IMR-90 (cell line): ENCODE results near the gene AGAP1. TPM values are rescaled to one million over a fixed set of nuclear protein-coding genes. Genes with fewer than 3 reads are reported as not detected.

ENCODE experiments used
- ATAC-seq: fragments of 200-7000 bp; cut with Tn5 transposase; 2 replicates; pipeline ENCODE4 v1.9.1; 2020; ENCODE audit warnings: low read depth, mild to moderate bottlenecking, moderate library complexity
- BruUV-seq: library from RNA; stranded (reverse); fragments of 400-500 nt; replicated peaks from 2 replicates; lab custom pipeline; 2021; lab: Mats Ljungman, UMichigan
- CTCF ChIA-PET: fragments of 300-600 bp; formaldehyde crosslinking; extraction: SDS; loops from one replicate; lab custom pipeline; 2021; ENCODE audit warnings: antibody characterized with exemption; lab: Yijun Ruan, JAX
- POLR2A ChIA-PET: fragments of 300-600 bp; sonication (Branson Sonifier 250); formaldehyde crosslinking; loops from one replicate; lab custom pipeline; 2022; ENCODE audit warnings: antibody characterized with exemption; ENCODE audit not compliant: unreplicated experiment; lab: Charles Lee
- DNase-seq: peaks from one replicate; pipeline ENCODE4 v3.0.0; 2013
- H2AFZ ChIP-seq: replicated peaks from 2 replicates; pipeline ENCODE3; 2013; ENCODE audit warnings: low read length, mild to moderate bottlenecking; ENCODE audit not compliant: poor library complexity
- H2AK5ac ChIP-seq: 2 replicates; pipeline ENCODE4 v1.6.1; 2013; ENCODE audit warnings: low read depth, low read length, inconsistent platforms
- H2AK9ac ChIP-seq: replicated peaks from 2 replicates; pipeline ENCODE3; 2013; ENCODE audit warnings: mild to moderate bottlenecking, low read depth, low read length, moderate library complexity; ENCODE audit not compliant: poor library complexity
- H2BK120ac ChIP-seq: 2 replicates; pipeline ENCODE4 v1.6.1; 2013; ENCODE audit warnings: low read depth, low read length, inconsistent platforms
- H2BK15ac ChIP-seq: 3 replicates; pipeline ENCODE4 v1.6.1; 2013; ENCODE audit warnings: low read depth, low read length, inconsistent platforms
- H2BK20ac ChIP-seq: 2 replicates; pipeline ENCODE4 v1.6.1; 2013; ENCODE audit warnings: low read depth, mild to moderate bottlenecking, inconsistent platforms, low read length, moderate library complexity
- H2BK5ac ChIP-seq: 2 replicates; pipeline ENCODE4 v1.6.1; 2013; ENCODE audit warnings: mild to moderate bottlenecking, low read depth, low read length, inconsistent platforms; ENCODE audit not compliant: poor library complexity, severe bottlenecking
- H3K14ac ChIP-seq: replicated peaks from 2 replicates; pipeline ENCODE4 v1.6.1; 2013; ENCODE audit warnings: low read depth, low read length, inconsistent platforms
- H3K18ac ChIP-seq: 2 replicates; pipeline ENCODE4 v1.6.1; 2013; ENCODE audit warnings: low read depth, low read length, control low read depth
- H3K23ac ChIP-seq: 2 replicates; pipeline ENCODE4 v1.6.1; 2013; ENCODE audit warnings: low read depth, low read length, inconsistent platforms
- H3K27ac ChIP-seq: 2 replicates; pipeline ENCODE4 v1.5.1; 2013; ENCODE audit warnings: mild to moderate bottlenecking, control low read depth, low read length; ENCODE audit not compliant: insufficient read depth
- H3K27me3 ChIP-seq: 2 replicates; pipeline ENCODE4 v1.6.1; 2013; ENCODE audit warnings: low read length; ENCODE audit not compliant: control insufficient read depth, insufficient read depth
- H3K36me3 ChIP-seq: 2 replicates; pipeline ENCODE4 v1.6.1; 2013; ENCODE audit warnings: low read length, mixed read lengths; ENCODE audit not compliant: control insufficient read depth, insufficient read depth
- H3K4ac ChIP-seq: 2 replicates; pipeline ENCODE4 v1.6.1; 2013; ENCODE audit warnings: low read depth, low read length, inconsistent platforms
- H3K4me1 ChIP-seq: 2 replicates; pipeline ENCODE4 v1.6.1; 2013; ENCODE audit warnings: low read length, mixed read lengths; ENCODE audit not compliant: control insufficient read depth, insufficient read depth
- H3K4me2 ChIP-seq: 2 replicates; pipeline ENCODE4 v1.6.1; 2013; ENCODE audit warnings: low read depth, mild to moderate bottlenecking, control low read depth, low read length, moderate library complexity
- H3K4me3 ChIP-seq: 2 replicates; pipeline ENCODE4 v1.5.1; 2013; ENCODE audit warnings: low read depth, mild to moderate bottlenecking, control low read depth, low read length, moderate library complexity; ENCODE audit not compliant: insufficient read depth
- H3K56ac ChIP-seq: 2 replicates; pipeline ENCODE4 v1.6.1; 2013; ENCODE audit warnings: low read length, inconsistent platforms; ENCODE audit not compliant: insufficient read depth; ENCODE audit errors: extremely low read depth
- H3K79me1 ChIP-seq, 2 experiments: 2 replicates each; pipeline ENCODE4 v1.6.1; 2013; ENCODE audit warnings: low read length in 2 of 2, inconsistent platforms in 1 of 2, low read depth in 1 of 2
- H3K9ac ChIP-seq: 2 replicates; pipeline ENCODE4 v1.6.1; 2013; ENCODE audit warnings: low read depth, low read length, control low read depth
- H3K9me1 ChIP-seq: 2 replicates; pipeline ENCODE4 v1.6.1; 2013; ENCODE audit warnings: low read length, inconsistent platforms; ENCODE audit not compliant: insufficient read depth
- H3K9me3 ChIP-seq: 2 replicates; pipeline ENCODE4 v1.6.1; 2013; ENCODE audit warnings: low read length; ENCODE audit not compliant: control insufficient read depth, insufficient read depth
- H4K20me1 ChIP-seq: 2 replicates; pipeline ENCODE4 v1.6.1; 2013; ENCODE audit warnings: low read length, inconsistent platforms; ENCODE audit not compliant: insufficient read depth
- H4K5ac ChIP-seq: 2 replicates; pipeline ENCODE4 v1.6.1; 2013; ENCODE audit warnings: mild to moderate bottlenecking, low read depth, low read length, control low read depth
- H4K8ac ChIP-seq, 2 experiments: 2 replicates each; pipeline ENCODE4 v1.6.1; 2013; ENCODE audit warnings: low read depth in 2 of 2, low read length in 2 of 2, control low read depth in 1 of 2, inconsistent platforms in 1 of 2
- H4K91ac ChIP-seq: 2 replicates; pipeline ENCODE4 v1.6.1; 2013; ENCODE audit warnings: low read depth, low read length, inconsistent platforms; ENCODE audit not compliant: insufficient read depth
- BHLHE40 ChIP-seq: fragments of 150-350 bp; IDR thresholded peaks from 2 replicates; pipeline ENCODE4 v1.6.1; 2016; ENCODE audit warnings: mild to moderate bottlenecking, low read depth, low read length
- CEBPB ChIP-seq: IDR thresholded peaks from 2 replicates; pipeline ENCODE4 v1.6.1; 2012; ENCODE audit warnings: low read depth, low read length, improper control_type of control experiment
- CHD1 ChIP-seq: IDR thresholded peaks from 2 replicates; pipeline ENCODE4 v1.6.1; 2012; ENCODE audit warnings: low read depth, low read length, improper control_type of control experiment
- FOS ChIP-seq: fragments of 150-350 bp; IDR thresholded peaks from 2 replicates; pipeline ENCODE4 v1.6.1; 2016; ENCODE audit warnings: low read depth, low read length
- MAFK ChIP-seq: IDR thresholded peaks from 2 replicates; pipeline ENCODE4 v1.6.1; 2012; ENCODE audit warnings: low read depth, low read length, improper control_type of control experiment
- MAZ ChIP-seq: IDR thresholded peaks from 2 replicates; pipeline ENCODE4 v1.6.1; 2012; ENCODE audit warnings: low read depth, mild to moderate bottlenecking, low read length, improper control_type of control experiment, moderate library complexity, borderline replicate concordance
- MXI1 ChIP-seq: IDR thresholded peaks from 2 replicates; pipeline ENCODE4 v1.6.1; 2012; ENCODE audit warnings: low read depth, mild to moderate bottlenecking, low read length, moderate library complexity, borderline replicate concordance
- NFE2L2 ChIP-seq: fragments of 150-350 bp; IDR thresholded peaks from 2 replicates; pipeline ENCODE4 v1.6.1; 2016; ENCODE audit warnings: low read depth, mild to moderate bottlenecking, low read length
- POLR2A ChIP-seq: IDR thresholded peaks from 2 replicates; pipeline ENCODE4 v1.6.1; 2012; ENCODE audit warnings: mild to moderate bottlenecking, low read depth, low read length
- RAD21 ChIP-seq: IDR thresholded peaks from 2 replicates; pipeline ENCODE4 v1.6.1; 2012; ENCODE audit warnings: low read length, improper control_type of control experiment
- RCOR1 ChIP-seq: IDR thresholded peaks from 2 replicates; pipeline ENCODE4 v1.6.1; 2012; ENCODE audit warnings: mild to moderate bottlenecking, low read length, improper control_type of control experiment; ENCODE audit not compliant: insufficient replicate concordance
- RFX5 ChIP-seq: IDR thresholded peaks from 2 replicates; pipeline ENCODE4 v1.8.0; 2012; ENCODE audit warnings: low read depth, mild to moderate bottlenecking, low read length, moderate library complexity
- SMC3 ChIP-seq: fragments of 150-350 bp; IDR thresholded peaks from 2 replicates; pipeline ENCODE4 v1.6.1; 2016; ENCODE audit warnings: low read depth, mild to moderate bottlenecking, antibody characterized with exemption, low read length, moderate library complexity
- WGBS, 2 experiments: methylation state at CpG; one replicate each; pipeline versions ENCODE4 v1.1.5 to v1.1.7; 2013; ENCODE audit warnings: missing lambda C conversion rate in 2 of 2; ENCODE audit not compliant: insufficient read length in 1 of 2; ENCODE audit errors: extremely low coverage in 2 of 2; 5-methylcytosine and 5-hydroxymethylcytosine counted together
- dilution Hi-C: fragments of 300-500 bp; cut with HindIII; formaldehyde crosslinking; loops from one replicate; pipeline ENCODE4 v1.14.3; 2018; ENCODE audit warnings: low sequenced_read_pairs; ENCODE audit not compliant: unreplicated experiment
- in situ Hi-C: fragments of 300-500 bp; cut with MboI; formaldehyde crosslinking; loops from 3 replicates; pipeline ENCODE4 v1.14.3; 2019; ENCODE audit warnings: low sequenced_read_pairs, inconsistent platforms, mixed read lengths
- intact Hi-C: fragments of 100-400 bp; cut with micrococcal nuclease; formaldehyde crosslinking; loops from 2 replicates; pipeline ENCODE4 v1.10.0; 2022
- polyA plus RNA-seq, 3 experiments: library from polyadenylated mRNA; depleted of rRNA; stranded (reverse); fragments of >200 nt; gene quantifications; 2 replicates each; pipeline ENCODE4 v1.2.3, GENCODE V29; 2012; ENCODE audit warnings: low replicate concordance in 1 of 3
- total RNA-seq: library from RNA; depleted of rRNA; stranded (reverse); fragments of >200 nt; gene quantifications from 2 replicates; pipeline ENCODE4 v1.2.3, GENCODE V29; 2012
- TF ChIP-seq, protein P1 (sequence below): fragments of 150-350 bp; IDR thresholded peaks from 2 replicates; pipeline ENCODE4 v1.6.1; 2017; ENCODE audit warnings: mild to moderate bottlenecking, antibody characterized with exemption, low read length, low read depth
- TF ChIP-seq, protein P2 (sequence below): conservative IDR thresholded peaks from 2 replicates; pipeline ENCODE4 v1.5.1; 2012; ENCODE audit warnings: mild to moderate bottlenecking, low read depth, low read length, improper control_type of control experiment
- TF ChIP-seq, protein P3 (sequence below): fragments of 150-350 bp; IDR thresholded peaks from 2 replicates; pipeline ENCODE4 v1.6.1; 2016; ENCODE audit warnings: low read depth, mild to moderate bottlenecking, low read length, moderate library complexity, borderline replicate concordance

AGAP1 gene
- total and polyA plus RNA-seq, 2 of the 4 experiments (the other 2 are of a cell fraction), result 15.1 to 16.4 TPM

DNA sequence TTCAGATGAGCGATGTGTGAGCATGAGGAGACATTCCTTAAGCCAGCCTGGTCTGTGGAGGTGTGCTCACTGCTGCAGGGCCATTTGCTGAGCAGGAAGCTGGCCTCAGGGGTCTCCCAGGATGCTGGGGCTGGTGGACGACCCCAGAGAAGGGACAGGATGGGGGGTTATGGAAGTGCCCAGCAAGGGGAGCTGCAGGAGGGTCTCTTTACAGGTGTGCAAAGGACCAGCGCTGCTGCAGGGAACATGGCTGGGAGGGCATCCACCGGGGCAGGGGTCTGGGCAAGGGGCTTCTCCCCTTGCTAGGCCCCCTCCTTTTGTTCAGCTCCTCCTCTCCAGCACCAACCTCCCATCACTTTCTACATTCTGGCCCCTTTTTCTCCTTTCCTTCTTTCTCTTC, 489.2 kb downstream of the AGAP1 start:
- Histone ChIP-seq H3K27me3 (no peaks in the 10 kb centered on the region), H4K91ac (no peak overlapping the region), H2AK9ac (no peak overlapping the region), H3K56ac (no peak overlapping the region), H3K23ac (no peak overlapping the region), H3K4me3 (no peak overlapping the region), H3K4me2 (no peak overlapping the region), H4K5ac (no peak overlapping the region), H2BK5ac (no peak overlapping the region), H4K8ac (no peak overlapping the region), H2BK15ac (no peak overlapping the region), H3K9me1 (no peaks in the 10 kb centered on the region; the same call in 1 of the 2 replicates), H2BK120ac (no peak overlapping the region), H3K79me1 (no peaks in the 10 kb centered on the region; a peak in 1 of 4 replicates), H3K4ac (no peak overlapping the region), H3K27ac (no peak overlapping the region), H3K14ac (no peak overlapping the region), H3K4me1 (no peaks in the 10 kb centered on the region), H2AK5ac (no peak overlapping the region), H4K20me1 (no peaks in the 10 kb centered on the region), H2BK20ac (no peak overlapping the region), H3K9me3 (no peaks in the 10 kb centered on the region), H2AFZ (no peak overlapping the region), H3K18ac (no peak overlapping the region), H3K9ac (no peak overlapping the region), H3K36me3 (no peaks in the 10 kb centered on the region)
- ATAC-seq, result no peak
- ChIA-PET POLR2A (no interaction called here), CTCF (no interaction called here)
- no peak for DNase-seq
- 80% methylated on average over 3 of the region's 4 CpGs; no CpG with 5 or more reads in 1 of the 2 experiments for WGBS, 2 experiments
- intact Hi-C loops (no loop called here), in situ Hi-C loops (no loop called here), dilution Hi-C loops (no loop called here)
- BruUV-seq, result no TSS peak
- TF ChIP-seq NFE2L2 (no peak), MXI1 (no peak), SMC3 (no peak), CEBPB (no peak), MAZ (no peak), CHD1 (no peak), BHLHE40 (no peak), RCOR1 (no peak), RFX5 (no peak), RAD21 (no peak), MAFK (no peak), FOS (no peak), POLR2A (no peak)
- TF ChIP-seq, protein P1, sequence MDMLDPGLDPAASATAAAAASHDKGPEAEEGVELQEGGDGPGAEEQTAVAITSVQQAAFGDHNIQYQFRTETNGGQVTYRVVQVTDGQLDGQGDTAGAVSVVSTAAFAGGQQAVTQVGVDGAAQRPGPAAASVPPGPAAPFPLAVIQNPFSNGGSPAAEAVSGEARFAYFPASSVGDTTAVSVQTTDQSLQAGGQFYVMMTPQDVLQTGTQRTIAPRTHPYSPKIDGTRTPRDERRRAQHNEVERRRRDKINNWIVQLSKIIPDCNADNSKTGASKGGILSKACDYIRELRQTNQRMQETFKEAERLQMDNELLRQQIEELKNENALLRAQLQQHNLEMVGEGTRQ, result no peak
- TF ChIP-seq, protein P2, sequence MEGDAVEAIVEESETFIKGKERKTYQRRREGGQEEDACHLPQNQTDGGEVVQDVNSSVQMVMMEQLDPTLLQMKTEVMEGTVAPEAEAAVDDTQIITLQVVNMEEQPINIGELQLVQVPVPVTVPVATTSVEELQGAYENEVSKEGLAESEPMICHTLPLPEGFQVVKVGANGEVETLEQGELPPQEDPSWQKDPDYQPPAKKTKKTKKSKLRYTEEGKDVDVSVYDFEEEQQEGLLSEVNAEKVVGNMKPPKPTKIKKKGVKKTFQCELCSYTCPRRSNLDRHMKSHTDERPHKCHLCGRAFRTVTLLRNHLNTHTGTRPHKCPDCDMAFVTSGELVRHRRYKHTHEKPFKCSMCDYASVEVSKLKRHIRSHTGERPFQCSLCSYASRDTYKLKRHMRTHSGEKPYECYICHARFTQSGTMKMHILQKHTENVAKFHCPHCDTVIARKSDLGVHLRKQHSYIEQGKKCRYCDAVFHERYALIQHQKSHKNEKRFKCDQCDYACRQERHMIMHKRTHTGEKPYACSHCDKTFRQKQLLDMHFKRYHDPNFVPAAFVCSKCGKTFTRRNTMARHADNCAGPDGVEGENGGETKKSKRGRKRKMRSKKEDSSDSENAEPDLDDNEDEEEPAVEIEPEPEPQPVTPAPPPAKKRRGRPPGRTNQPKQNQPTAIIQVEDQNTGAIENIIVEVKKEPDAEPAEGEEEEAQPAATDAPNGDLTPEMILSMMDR, result no peak
- TF ChIP-seq, protein P3, sequence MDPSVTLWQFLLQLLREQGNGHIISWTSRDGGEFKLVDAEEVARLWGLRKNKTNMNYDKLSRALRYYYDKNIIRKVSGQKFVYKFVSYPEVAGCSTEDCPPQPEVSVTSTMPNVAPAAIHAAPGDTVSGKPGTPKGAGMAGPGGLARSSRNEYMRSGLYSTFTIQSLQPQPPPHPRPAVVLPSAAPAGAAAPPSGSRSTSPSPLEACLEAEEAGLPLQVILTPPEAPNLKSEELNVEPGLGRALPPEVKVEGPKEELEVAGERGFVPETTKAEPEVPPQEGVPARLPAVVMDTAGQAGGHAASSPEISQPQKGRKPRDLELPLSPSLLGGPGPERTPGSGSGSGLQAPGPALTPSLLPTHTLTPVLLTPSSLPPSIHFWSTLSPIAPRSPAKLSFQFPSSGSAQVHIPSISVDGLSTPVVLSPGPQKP, result no peak
